Glutamatergic neuron (in vitro differentiated cells): Measurements from ENCODE around the gene SFR1. TPM values are rescaled to one million over a fixed set of nuclear protein-coding genes. Genes with fewer than 3 reads are reported as not detected.

ENCODE experiments used
- DNase-seq: peaks from one replicate; pipeline ENCODE4 v3.0.0; 2022
- H3K27ac Mint-ChIP-seq: one replicate; pipeline ENCODE4 v1.8.0; 2020; ENCODE audit warnings: mild to moderate bottlenecking, mixed read lengths, inconsistent platforms; ENCODE audit not compliant: unreplicated experiment
- H3K27me3 Mint-ChIP-seq: one replicate; pipeline ENCODE4 v1.8.0; 2020; ENCODE audit warnings: mild to moderate bottlenecking, moderate library complexity, mixed read lengths, inconsistent platforms; ENCODE audit not compliant: unreplicated experiment
- H3K36me3 Mint-ChIP-seq: one replicate; pipeline ENCODE4 v1.8.0; 2020; ENCODE audit warnings: mild to moderate bottlenecking, mixed read lengths, inconsistent platforms; ENCODE audit not compliant: unreplicated experiment
- H3K4me1 Mint-ChIP-seq: one replicate; pipeline ENCODE4 v1.8.0; 2020; ENCODE audit warnings: mild to moderate bottlenecking, low read depth, mixed read lengths, inconsistent platforms; ENCODE audit not compliant: unreplicated experiment
- H3K4me3 Mint-ChIP-seq: one replicate; pipeline ENCODE4 v1.8.0; 2020; ENCODE audit warnings: mild to moderate bottlenecking, mixed read lengths, inconsistent platforms; ENCODE audit not compliant: unreplicated experiment
- H3K9me3 Mint-ChIP-seq: one replicate; pipeline ENCODE4 v1.8.0; 2020; ENCODE audit warnings: mild to moderate bottlenecking, moderate library complexity, mixed read lengths, inconsistent platforms; ENCODE audit not compliant: unreplicated experiment
- CTCF ChIP-seq: fragments of 200-600 bp; sonication (generic); IDR thresholded peaks from one replicate; pipeline ENCODE4 v1.5.0; 2021; ENCODE audit not compliant: partially characterized antibody, unreplicated experiment
- total RNA-seq: library from RNA; stranded (reverse); fragmentation: NEBNext Ultra II Directional; extraction: Animal tissue kit (Norgen Biotek cat#: 25700); gene quantifications from one replicate; pipeline ENCODE4 v1.2.1, GENCODE V29; 2021; ENCODE audit not compliant: unreplicated experiment

Gene SFR1
- total RNA-seq, 1 donor from 2014 or later, result 4.7 TPM

GRCh38 chr10:104088239-104088638 is 33.7 kb upstream of the SFR1 start:
- TF ChIP-seq CTCF, result no peak
- Mint-ChIP-seq H3K4me3 (no peak overlapping the region), H3K9me3 (no peaks in the 10 kb centered on the region), H3K4me1 (peaks cover 17% of the 10 kb centered on the region), H3K36me3 (no peaks in the 10 kb centered on the region), H3K27me3 (no peaks in the 10 kb centered on the region), H3K27ac (no peak overlapping the region)
- no peak for DNase-seq

DNA sequence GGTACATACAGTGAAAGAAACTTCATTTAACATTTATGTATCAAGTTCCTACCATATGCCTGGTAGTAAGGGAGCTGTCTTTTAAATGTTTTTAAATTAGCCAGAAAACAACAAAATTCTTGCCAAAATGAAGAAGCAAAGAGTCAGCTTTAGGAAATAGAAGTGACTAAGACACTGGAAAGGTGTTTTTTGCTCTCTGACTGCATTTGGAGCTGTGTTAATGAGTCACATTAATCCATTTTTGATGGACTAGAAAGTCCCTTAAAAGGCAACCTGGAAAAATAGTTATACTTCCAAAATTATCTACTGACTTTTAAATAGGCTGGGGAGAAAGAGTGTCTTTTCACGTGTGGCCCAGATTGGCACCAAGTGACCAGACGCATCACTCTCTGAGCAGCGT is 32.4 kb upstream of the SFR1 start:
- H3K4me1 Mint-ChIP-seq, result peaks cover 14% of the 10 kb centered on the region
- no peaks in the 10 kb centered on the region for H3K9me3 Mint-ChIP-seq
- H3K27me3 Mint-ChIP-seq, result no peaks in the 10 kb centered on the region
- H3K36me3 Mint-ChIP-seq, result no peaks in the 10 kb centered on the region
- H3K27ac Mint-ChIP-seq, result no peak overlapping the region
- DNase-seq, result no peak
- TF ChIP-seq CTCF, result no peak
- no peak overlapping the region for H3K4me3 Mint-ChIP-seq

- H3K4me3 Mint-ChIP-seq, result no peak overlapping the region
- TF ChIP-seq CTCF, result no peak
- no peak overlapping the region for H3K27ac Mint-ChIP-seq
- H3K4me1 Mint-ChIP-seq, result peaks cover 5% of the 10 kb centered on the region
- H3K9me3 Mint-ChIP-seq, result no peaks in the 10 kb centered on the region
- no peak for DNase-seq
- no peaks in the 10 kb centered on the region for H3K27me3 Mint-ChIP-seq
- no peaks in the 10 kb centered on the region for H3K36me3 Mint-ChIP-seq
Observed at GRCh38 chr10:104090611-104091010, 31.4 kb upstream of the SFR1 start.

- Mint-ChIP-seq H3K27ac (no peak overlapping the region), H3K27me3 (no peaks in the 10 kb centered on the region), H3K9me3 (no peaks in the 10 kb centered on the region), H3K4me3 (no peak overlapping the region), H3K4me1 (peaks cover 4% of the 10 kb centered on the region), H3K36me3 (peaks cover 8% of the 10 kb centered on the region)
- no peak for TF ChIP-seq CTCF
- no peak for DNase-seq
Observed at GRCh38 chr10:104092749-104093148, 29.2 kb upstream of the SFR1 start.

DNA sequence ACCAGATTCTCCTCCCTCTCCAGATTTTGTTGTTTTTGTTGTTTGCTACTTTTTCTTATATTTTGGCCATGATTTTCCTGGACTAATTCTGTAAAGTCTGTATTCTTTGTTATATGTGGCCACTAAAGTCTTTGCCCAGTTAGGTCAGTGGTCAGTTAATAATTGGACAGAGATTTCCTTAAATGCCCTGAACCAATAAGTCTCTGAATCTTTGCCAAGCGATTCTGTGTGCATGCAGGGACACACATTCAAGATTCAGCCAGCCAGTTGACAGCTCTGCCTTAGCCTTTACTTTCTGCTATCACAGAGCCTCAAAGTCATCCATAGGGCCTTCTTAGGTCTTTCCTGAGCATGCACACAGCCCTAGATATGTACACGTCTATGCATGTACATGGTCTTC is 25.3 kb upstream of the SFR1 start:
- H3K4me1 Mint-ChIP-seq, result no peaks in the 10 kb centered on the region
- H3K36me3 Mint-ChIP-seq, result peaks cover 8% of the 10 kb centered on the region
- no peaks in the 10 kb centered on the region for H3K9me3 Mint-ChIP-seq
- no peak for TF ChIP-seq CTCF
- no peak overlapping the region for H3K27ac Mint-ChIP-seq
- H3K27me3 Mint-ChIP-seq, result no peaks in the 10 kb centered on the region
- DNase-seq, result no peak
- H3K4me3 Mint-ChIP-seq, result no peak overlapping the region
